SH-SY5Y (cell line): ENCODE data around the gene PRKG1.
A peak's percentile ranks its signal among the peaks of the same experiment; 100 is the strongest.

Experiments used
- GATA2 ChIP-seq: IDR thresholded peaks from 2 replicates; pipeline ENCODE4 v1.6.1; 2011; ENCODE audit warnings: mild to moderate bottlenecking, low read depth, low read length
- GATA3 ChIP-seq: IDR thresholded peaks from 2 replicates; pipeline ENCODE4 v1.6.1; 2011; ENCODE audit warnings: low read depth, mild to moderate bottlenecking, low read length, moderate library complexity

Gene PRKG1

DNA sequence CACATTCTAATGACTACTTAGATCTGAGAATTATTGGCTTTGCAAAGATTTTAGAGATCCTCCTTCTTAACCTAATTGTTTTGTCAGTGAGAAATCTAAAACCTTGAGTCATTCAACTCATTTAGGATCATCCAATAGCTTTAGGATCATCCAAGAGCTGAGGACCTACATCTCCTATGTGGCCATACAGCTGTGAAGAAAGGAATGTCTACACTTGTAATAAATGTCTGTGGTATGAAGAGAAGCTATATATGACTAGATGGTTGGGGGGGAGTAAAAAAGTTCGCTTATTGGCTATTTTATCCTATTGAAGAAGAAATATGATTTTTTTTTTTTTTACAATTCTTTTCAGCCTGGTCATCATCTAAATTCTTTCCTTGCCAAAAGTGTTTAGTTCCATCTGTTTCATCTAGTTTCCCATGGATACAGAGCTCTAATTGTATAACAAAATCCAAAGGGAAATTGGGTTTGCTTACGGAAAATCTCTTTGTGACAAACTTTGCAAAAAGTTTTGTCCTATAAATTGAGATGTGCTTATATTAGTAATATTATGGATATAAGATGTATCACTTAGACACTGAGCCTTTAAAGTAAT lies 196.7 kb downstream of the PRKG1 start:
- TF ChIP-seq GATA3, result no peak
- TF ChIP-seq GATA2, result no peak

GRCh38 chr10:51272555-51272954 lies 198.3 kb downstream of the PRKG1 start:
- TF ChIP-seq GATA2 (no peak), GATA3 (no peak)

DNA sequence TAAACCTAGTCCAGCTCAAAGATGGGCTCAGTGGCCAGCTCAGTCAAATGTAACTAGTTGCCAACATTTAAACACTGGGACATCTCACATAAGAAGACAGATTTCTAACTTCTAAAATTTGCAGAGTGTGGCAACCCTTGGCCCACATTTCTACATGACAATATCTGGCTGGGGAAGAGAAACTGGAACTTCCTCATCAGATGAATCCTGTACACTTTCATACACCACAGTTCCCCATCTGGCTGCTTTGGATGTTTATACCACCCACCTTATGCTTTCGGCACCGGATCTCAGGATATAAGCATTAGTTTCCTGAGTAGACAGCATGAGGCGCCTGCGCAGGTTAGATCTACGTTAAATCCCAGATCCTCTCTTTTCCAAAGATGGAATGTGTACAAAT lies 199.3 kb downstream of the PRKG1 start:
- no peak for TF ChIP-seq GATA2
- TF ChIP-seq GATA3, result no peak

- no peak for TF ChIP-seq GATA2
These were observed 211.3 kb downstream of the PRKG1 start for GRCh38 chr10:51285601-51286000.

GRCh38 chr10:51288511-51288910 lies 214.2 kb downstream of the PRKG1 start:
- TF ChIP-seq GATA2 (no peak), GATA3 (no peak)

DNA sequence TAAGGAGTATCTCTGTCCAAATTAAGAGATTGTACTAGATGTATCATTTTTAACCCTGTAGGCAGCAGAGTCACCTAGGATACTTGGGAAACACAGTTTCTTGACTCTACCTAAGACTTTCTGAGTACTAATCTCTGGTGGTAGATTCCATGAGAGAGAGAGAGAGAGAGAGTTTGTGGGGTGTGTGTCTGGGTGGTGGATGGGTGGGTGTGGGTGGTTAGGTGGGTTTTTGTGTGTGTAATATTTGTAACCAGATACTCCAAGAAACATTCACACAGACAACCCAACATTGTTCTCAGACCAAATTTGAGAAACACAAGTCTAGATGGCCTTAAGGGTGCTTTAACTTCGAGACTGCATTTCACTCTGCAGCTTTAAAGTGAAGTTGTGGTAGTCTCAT lies 215.2 kb downstream of the PRKG1 start:
- TF ChIP-seq GATA2 (no peak), GATA3 (no peak)

GRCh38 chr10:51291961-51292360 lies 217.7 kb downstream of the PRKG1 start:
- TF ChIP-seq GATA3 (no peak), GATA2 (no peak)

GRCh38 chr10:51297438-51297837 lies 223.2 kb downstream of the PRKG1 start:
- no peak for TF ChIP-seq GATA3
- TF ChIP-seq GATA2, result no peak

DNA sequence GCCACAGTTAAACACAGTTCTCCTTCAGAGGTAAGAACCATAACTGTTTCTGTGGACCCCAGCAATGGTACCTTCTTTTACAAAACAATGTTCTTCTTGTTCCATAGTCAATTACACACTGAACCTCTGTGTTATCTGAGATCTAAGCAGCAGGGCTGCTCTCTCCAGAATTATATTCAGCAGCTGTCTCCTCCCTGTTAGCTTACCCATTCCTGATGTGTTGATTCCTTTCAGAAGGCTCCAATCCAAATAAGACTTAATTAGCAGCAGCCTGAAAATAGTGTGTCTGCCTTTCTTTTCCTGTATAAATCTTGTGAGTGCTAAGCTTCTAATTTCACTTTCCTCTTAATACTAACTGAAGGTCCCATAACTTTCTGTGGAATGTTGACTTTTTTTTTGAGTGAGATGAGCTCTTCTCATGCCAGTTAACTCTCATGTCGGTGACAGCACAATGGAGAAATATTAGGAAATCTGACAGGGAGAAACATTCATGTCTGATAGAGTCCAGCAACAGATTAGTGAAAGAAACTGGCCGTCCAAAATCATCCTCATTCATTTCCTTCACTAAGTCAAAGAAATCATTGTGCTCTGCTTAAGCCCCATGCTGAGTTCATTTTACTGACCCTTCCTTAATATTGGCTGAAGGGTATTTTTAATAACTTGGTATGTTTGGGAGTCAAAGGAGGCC lies 226.5 kb downstream of the PRKG1 start:
- peak; percentile 62 for TF ChIP-seq GATA2
- peak; percentile 31; the same call in 1 of the 2 replicates for TF ChIP-seq GATA3

DNA sequence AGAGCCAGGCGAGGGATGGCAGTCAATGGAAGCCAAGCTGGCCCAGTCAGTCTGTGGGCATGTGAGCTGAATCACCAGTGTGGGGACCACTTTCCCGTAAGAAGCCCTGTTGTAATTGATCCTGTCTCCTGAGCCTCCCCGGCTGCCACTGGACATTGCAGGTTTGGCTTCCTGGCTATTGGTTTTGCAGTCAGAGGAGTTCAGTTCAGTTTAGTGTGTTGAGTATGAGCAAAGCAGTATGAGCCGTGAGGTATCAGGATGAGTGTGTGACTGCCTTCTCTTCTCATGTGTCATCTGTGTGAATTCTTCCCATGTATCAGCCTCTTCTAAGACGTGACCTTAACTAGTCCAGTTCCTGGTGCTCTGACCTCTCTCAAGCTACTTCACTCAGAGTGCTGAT lies 227.4 kb downstream of the PRKG1 start:
- TF ChIP-seq GATA2 (no peak), GATA3 (no peak)

GRCh38 chr10:51302316-51302715 lies 228.0 kb downstream of the PRKG1 start:
- no peak for TF ChIP-seq GATA2
- TF ChIP-seq GATA3, result no peak

GRCh38 chr10:51308116-51308515 lies 233.8 kb downstream of the PRKG1 start:
- TF ChIP-seq GATA2, result no peak

DNA sequence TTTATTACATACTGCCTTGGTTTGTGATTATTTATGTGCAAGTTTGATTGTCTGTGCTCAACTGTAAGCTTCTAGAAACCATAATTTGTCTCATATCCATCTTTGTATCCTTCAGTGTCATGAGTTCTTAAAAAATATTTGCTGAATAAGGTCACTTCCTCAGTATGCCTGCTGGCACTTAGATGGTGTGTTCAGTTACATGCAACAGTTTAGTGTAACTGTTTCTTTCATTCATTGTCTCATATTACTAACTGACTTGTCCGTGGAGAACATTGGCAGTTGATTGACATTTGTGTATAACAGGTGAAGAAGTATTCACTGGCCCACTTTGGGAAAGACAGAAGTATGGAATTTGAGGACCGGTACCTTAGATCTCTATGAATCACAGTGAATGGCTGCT lies 236.9 kb downstream of the PRKG1 start:
- TF ChIP-seq GATA3 (no peak), GATA2 (no peak)

DNA sequence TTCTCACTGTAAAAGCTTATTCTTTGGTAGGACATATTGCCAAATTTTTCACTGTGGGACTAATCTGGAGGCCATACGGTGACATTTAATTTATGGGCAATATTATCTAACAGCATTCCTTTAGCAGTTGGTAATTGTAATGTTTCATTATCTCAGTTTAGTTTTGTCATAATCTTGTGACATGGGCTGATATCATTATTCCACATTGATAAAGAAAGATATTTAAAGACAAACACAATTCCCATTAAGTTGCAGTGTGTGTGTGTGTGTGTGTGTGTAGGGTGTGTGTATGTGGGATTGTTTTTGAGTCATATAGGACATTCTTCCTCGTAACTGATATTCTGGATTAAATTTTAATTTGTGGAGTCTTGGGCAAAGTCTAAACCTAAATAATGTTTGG lies 238.5 kb downstream of the PRKG1 start:
- no peak for TF ChIP-seq GATA3
- no peak for TF ChIP-seq GATA2

DNA sequence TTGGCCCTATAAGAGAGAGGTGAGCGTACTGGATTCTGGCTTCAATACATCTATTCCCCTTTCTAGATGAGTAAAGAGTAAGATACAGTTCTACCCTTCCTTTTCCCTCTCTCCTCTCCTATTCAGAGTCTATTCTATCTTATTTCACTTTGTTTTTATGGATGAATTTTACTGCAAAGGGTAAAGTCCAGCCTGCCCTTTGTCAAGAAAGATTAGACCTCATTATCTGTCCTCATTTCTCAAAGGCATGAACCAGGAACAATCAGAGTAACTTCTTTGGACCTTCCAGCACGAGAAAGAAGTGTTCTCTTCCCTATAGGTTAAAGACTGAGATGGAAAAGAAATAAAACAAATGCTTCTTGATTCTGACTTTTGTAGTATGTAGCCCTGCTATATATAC lies 239.0 kb downstream of the PRKG1 start:
- TF ChIP-seq GATA3, result no peak
- TF ChIP-seq GATA2, result no peak
